HepG2 (cell line): ENCODE data around the gene INO80. TPM values are rescaled to one million over a fixed set of nuclear protein-coding genes. Genes with fewer than 3 reads are reported as not detected.

Experiments used
- ARID5B ChIP-seq: IDR thresholded peaks from 2 replicates; pipeline ENCODE4 v1.4.0; 2020; ENCODE audit warnings: mild to moderate bottlenecking, missing genetic modification reagents
- ESRRA ChIP-seq: sonication (generic); formaldehyde crosslinking; IDR thresholded peaks from 2 replicates; pipeline ENCODE4 v1.5.1; 2020; ENCODE audit warnings: mild to moderate bottlenecking, low read depth, missing genetic modification reagents
- GABPB1 ChIP-seq: IDR thresholded peaks from 2 replicates; pipeline ENCODE4 v1.6.1; 2016; ENCODE audit warnings: mild to moderate bottlenecking, missing genetic modification reagents, moderate library complexity, missing compliant biosample characterization
- HOXA3 ChIP-seq: sonication (generic); formaldehyde crosslinking; IDR thresholded peaks from 2 replicates; pipeline ENCODE4 v1.5.0; 2020; ENCODE audit warnings: missing genetic modification reagents
- MAX ChIP-seq: IDR thresholded peaks from 2 replicates; pipeline ENCODE4 v1.6.1; 2012; ENCODE audit warnings: inconsistent platforms
- MTA1 ChIP-seq: sonication (generic); formaldehyde crosslinking; IDR thresholded peaks from 2 replicates; pipeline ENCODE4 v1.4.0; 2020; ENCODE audit warnings: missing genetic modification reagents, mild to moderate bottlenecking, borderline replicate concordance
- ZNF10 ChIP-seq: sonication (generic); formaldehyde crosslinking; IDR thresholded peaks from 2 replicates; pipeline ENCODE4 v1.4.0; 2020; ENCODE audit warnings: mild to moderate bottlenecking, low read depth, missing genetic modification reagents, borderline replicate concordance
- ZNF652 ChIP-seq: IDR thresholded peaks from 2 replicates; pipeline ENCODE4 v1.6.1; 2016; ENCODE audit warnings: low read depth, borderline replicate concordance
- ZNF687 ChIP-seq: sonication (generic); formaldehyde crosslinking; IDR thresholded peaks from 2 replicates; pipeline ENCODE4 v1.5.1; 2020; ENCODE audit warnings: mild to moderate bottlenecking, missing genetic modification reagents, moderate library complexity
- ZNF788 ChIP-seq: sonication (generic); formaldehyde crosslinking; IDR thresholded peaks from 2 replicates; pipeline ENCODE4 v1.5.0; 2020; ENCODE audit warnings: mild to moderate bottlenecking, missing genetic modification reagents, borderline replicate concordance
- ZNF839 ChIP-seq: sonication (generic); formaldehyde crosslinking; IDR thresholded peaks from 2 replicates; pipeline ENCODE4 v1.4.0; 2020; ENCODE audit warnings: missing genetic modification reagents, mild to moderate bottlenecking, borderline replicate concordance
- ZNF878 ChIP-seq: sonication (generic); formaldehyde crosslinking; IDR thresholded peaks from 2 replicates; pipeline ENCODE4 v1.8.1; 2023; ENCODE audit warnings: mild to moderate bottlenecking, missing genetic modification reagents, moderate library complexity
- ZSCAN31 ChIP-seq: sonication (generic); formaldehyde crosslinking; IDR thresholded peaks from 2 replicates; pipeline ENCODE4 v1.5.0; 2020; ENCODE audit warnings: low read depth, mild to moderate bottlenecking, missing genetic modification reagents
- polyA plus RNA-seq, 8 experiments: library from polyadenylated mRNA; depleted of rRNA in 3 of 8; stranded (reverse) in 7 of 8; unstranded in 1 of 8; fragments of >200 nt; fragmentation: Illumina TruSeq in 4 of 8; extraction: Trizol in 4 of 8; gene quantifications; 2 replicates each; pipeline versions ENCODE4 v1.2.1 to v1.2.3, GENCODE V29; 2011 to 2016; ENCODE audit warnings: low read depth in 4 of 8, missing spikeins in 1 of 8, mixed read lengths in 1 of 8; ENCODE audit not compliant: insufficient read depth in 1 of 8
- total RNA-seq, 5 experiments: library from RNA; depleted of rRNA; stranded (reverse); fragments of >200 nt; fragmentation: Illumina TruSeq; extraction: Trizol; gene quantifications; 2 replicates each; pipeline ENCODE4 v1.2.3, GENCODE V29; 2016; ENCODE audit warnings: low read depth in 1 of 5
- TF ChIP-seq, protein P1 (sequence below): sonication (generic); formaldehyde crosslinking; IDR thresholded peaks from 2 replicates; pipeline ENCODE4 v1.5.0; 2020; ENCODE audit warnings: mild to moderate bottlenecking, missing genetic modification reagents, borderline replicate concordance

Gene INO80
- total and polyA plus RNA-seq, 2 of the 13 experiments (the other 11 are each of a cell fraction or from before 2014, with no cell fraction given): 3.6 to 14.8 TPM

GRCh38 chr15:40936709-40937666 lies 179.1 kb downstream of the INO80 start (continued):
- TF ChIP-seq MAX (peak; percentile 47; the same call in 1 of the 2 replicates), ARID5B (CRISPR knock-in tag) (peak; percentile 37; the same call in 1 of the 2 replicates), ZNF10 (CRISPR knock-in tag) (no peak), ZNF652 (CRISPR knock-in tag) (peak; percentile 36; the same call in 1 of the 2 replicates), ZSCAN31 (0 out of 2 replicates have a peak, but pooled peaks have one; percentile 35), ZNF788 (0 out of 2 replicates have a peak, but pooled peaks have one; percentile 60), ZNF687 (CRISPR knock-in tag) (peak; percentile 79), HOXA3 (CRISPR knock-in tag) (peak; percentile 49), ESRRA (CRISPR knock-in tag) (0 out of 2 replicates have a peak, but pooled peaks have one; percentile 21), ZNF878 (CRISPR knock-in tag) (no peak), MTA1 (peak; percentile 54; the same call in 1 of the 2 replicates), GABPB1 (no peak), ZNF839 (no peak)
- TF ChIP-seq, protein P1, sequence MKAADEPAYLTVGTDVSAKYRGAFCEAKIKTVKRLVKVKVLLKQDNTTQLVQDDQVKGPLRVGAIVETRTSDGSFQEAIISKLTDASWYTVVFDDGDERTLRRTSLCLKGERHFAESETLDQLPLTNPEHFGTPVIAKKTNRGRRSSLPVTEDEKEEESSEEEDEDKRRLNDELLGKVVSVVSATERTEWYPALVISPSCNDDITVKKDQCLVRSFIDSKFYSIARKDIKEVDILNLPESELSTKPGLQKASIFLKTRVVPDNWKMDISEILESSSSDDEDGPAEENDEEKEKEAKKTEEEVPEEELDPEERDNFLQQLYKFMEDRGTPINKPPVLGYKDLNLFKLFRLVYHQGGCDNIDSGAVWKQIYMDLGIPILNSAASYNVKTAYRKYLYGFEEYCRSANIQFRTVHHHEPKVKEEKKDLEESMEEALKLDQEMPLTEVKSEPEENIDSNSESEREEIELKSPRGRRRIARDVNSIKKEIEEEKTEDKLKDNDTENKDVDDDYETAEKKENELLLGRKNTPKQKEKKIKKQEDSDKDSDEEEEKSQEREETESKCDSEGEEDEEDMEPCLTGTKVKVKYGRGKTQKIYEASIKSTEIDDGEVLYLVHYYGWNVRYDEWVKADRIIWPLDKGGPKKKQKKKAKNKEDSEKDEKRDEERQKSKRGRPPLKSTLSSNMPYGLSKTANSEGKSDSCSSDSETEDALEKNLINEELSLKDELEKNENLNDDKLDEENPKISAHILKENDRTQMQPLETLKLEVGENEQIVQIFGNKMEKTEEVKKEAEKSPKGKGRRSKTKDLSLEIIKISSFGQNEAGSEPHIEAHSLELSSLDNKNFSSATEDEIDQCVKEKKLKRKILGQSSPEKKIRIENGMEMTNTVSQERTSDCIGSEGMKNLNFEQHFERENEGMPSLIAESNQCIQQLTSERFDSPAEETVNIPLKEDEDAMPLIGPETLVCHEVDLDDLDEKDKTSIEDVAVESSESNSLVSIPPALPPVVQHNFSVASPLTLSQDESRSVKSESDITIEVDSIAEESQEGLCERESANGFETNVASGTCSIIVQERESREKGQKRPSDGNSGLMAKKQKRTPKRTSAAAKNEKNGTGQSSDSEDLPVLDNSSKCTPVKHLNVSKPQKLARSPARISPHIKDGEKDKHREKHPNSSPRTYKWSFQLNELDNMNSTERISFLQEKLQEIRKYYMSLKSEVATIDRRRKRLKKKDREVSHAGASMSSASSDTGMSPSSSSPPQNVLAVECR: 0 out of 2 replicates have a peak, but pooled peaks have one; percentile 18
